Activated CD4-positive, CD25-positive, alpha-beta regulatory T cell treated with anti-CD3 and anti-CD28 coated beads, Interleukin-2, amount 50 U/mL, for 72 hours (primary cell): ENCODE data around the gene DOC2A.
"Not testable (repeated sequence)": the region's sequence is repeated elsewhere in the genome, so short reads cannot be mapped to it uniquely, and the experiment has no call there.

Source experiments
- DNase-seq: peaks from one replicate; pipeline ENCODE4 v3.0.0; 2021

Gene DOC2A

GRCh38 chr16:30026449-30026848, 15.6 kb upstream of the DOC2A start:
- no peak for DNase-seq

GRCh38 chr16:30025574-30025973, 14.7 kb upstream of the DOC2A start:
- no peak for DNase-seq

DNA sequence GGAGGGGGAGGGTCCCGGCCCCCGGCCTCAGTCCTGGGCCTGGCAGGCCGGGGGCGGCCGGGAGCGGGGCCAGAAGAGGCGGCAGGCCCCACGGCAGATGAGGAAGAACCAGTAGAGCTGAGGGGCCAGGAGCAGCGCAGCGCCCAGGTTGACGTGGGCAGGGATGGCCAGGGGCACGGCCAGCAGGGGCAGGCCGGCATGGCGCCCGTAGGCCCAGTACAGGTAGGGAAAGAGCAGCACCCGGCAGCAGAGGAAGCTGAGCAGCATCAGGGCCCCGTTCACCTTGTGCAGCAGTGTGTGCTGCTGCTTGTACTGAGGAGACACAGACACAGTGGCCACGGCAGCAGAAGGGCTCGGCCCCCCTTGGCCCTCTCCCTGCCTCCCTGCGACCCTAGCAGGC, 14.3 kb upstream of the DOC2A start:
- DNase-seq, result no peak

DNA sequence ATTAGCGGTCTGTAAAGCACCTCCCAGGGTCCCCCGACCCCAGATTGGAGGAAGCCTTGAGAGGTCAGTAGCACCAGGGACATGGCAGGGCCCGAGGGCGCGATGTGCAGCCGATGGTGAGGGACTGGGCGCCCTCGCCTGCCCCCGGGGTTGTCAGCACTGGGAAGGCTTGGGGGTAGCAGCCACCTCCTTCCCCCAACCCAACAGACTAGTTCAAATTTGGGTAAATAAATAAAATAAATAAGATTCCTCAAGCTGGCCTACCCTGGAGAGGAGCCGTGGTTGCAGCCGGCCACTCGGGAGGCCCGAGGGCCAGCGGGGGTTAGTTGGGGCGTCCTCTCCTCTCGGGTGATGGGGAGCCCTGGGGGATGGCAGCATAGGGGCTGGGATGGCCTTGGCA, 13.6 kb upstream of the DOC2A start:
- DNase-seq, result no peak

DNA sequence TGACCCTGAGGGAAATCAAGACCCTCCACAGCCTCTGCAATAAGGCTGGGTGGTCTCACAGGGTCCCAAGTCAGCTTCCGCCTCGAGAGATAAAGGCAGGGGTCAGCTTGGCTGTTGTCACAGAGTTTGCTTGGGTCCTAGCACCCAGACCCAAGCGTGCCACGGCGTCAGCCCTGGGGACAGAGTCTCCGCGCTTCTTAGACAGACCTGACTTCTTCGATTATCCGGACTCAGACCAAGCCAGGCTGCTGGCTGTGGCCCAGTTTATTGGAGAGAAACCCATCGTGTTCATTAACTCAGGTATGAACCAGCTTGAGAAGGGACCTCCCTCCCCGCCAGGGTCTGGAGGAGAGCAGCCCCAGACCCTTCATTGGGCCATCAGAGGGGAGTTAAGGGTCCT, 12.8 kb upstream of the DOC2A start:
- DNase-seq, result no peak

DNA sequence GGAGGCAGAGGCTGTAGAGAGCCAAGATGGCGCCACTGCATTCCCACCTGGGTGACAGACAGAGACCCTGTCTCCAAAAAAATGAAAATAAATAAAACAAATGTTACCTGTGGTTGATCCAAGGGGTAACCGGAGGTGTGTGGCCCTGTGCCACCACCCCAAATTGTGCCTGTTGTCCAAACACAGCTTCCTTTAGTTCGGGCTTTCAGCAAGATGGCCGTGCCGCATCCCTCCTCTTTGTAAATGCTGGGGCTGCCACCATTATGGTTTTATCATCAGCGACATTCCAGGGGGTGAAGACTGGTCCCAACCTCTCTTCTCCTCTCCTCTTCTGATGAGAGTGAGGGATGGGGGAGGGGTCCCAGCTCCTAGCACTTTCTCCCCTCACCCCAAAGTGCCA, 12.1 kb upstream of the DOC2A start, which contains the start of gene C16orf92:
TSS of gene C16orf92 (plus strand) at position 312 of the 400 bp plus-strand sequence. CDS start 143 bp downstream, outside the sequence.
- DNase-seq, result no peak

DNA sequence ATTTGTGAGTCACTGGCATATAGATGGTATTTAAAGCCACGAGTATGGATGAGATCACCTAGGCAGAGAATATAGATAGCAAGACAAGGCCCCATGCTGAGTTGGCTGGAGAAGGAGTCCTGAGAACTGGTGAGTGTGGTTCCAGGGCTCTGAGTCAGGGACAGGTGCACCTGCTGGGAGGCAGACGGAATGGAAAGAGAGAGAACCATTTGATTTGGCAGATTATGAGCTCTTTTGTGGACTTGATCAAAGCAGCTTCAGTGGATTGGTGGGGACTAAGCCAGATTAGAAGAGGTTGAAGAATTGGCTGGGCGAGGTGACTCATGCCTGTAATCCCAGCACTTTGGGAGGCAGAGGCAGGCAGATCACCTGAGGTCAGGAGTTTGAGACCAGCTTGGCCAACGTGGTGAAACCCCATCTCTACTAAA, 7.9 kb upstream of the DOC2A start:
- DNase-seq, result no peak

DNA sequence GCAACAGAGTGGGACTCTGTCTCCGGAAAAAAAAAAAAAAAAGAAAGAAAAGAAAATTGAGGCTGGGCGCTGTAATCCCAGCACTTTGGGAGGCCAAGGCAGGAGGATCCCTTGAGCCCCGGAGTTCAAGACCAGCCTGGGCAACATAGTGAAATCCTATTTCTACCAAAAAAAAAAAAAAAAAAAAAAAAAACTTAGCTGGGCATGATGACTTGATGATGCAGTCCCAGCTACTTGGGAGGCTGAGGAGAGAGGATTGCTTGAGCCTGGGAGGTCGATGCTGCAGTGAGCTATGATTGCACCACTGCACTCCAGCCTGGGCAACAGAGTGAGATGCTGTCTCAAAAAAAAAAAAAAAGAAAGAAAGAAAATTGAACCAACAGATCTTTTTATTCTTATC, 7.1 kb upstream of the DOC2A start:
- DNase-seq, result not testable (repeated sequence)

- DNase-seq, result no peak
These were observed 6.4 kb upstream of the DOC2A start for GRCh38 chr16:30017277-30017656.

DNA sequence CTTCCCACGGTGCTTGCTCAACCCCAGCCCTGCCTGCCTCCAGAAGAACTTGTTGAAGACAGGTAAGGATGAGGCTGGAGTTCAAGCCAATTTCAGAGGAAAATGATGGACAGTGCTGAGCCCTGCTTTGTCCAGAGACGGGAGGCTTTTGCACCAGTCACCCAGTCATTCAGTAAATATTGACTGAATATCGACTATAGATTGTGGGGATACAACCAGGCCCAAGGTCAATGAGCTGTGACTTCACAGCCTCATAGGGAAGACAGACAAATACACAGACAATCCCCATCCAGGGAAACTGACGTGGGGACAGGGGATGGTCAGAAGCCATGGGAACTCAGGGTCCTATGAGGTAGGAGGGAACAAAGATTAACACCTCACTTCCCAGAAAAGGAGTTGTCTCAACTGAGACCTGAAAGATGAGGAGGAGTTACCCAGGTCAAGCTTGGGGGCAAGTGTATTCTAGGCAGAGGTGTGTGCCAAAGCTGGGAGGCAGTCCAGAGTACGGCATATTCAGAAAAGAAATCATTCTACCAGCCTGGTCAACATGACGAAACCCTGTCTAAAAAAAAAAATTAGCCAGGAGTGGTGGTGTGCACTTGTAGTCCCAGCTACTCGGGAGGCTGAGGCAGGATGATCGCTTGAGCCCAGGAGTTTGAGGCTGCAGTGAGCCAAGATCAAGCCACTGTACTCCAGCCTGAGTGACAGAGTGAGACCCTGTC, 5.9 kb upstream of the DOC2A start:
- no peak for DNase-seq

DNA sequence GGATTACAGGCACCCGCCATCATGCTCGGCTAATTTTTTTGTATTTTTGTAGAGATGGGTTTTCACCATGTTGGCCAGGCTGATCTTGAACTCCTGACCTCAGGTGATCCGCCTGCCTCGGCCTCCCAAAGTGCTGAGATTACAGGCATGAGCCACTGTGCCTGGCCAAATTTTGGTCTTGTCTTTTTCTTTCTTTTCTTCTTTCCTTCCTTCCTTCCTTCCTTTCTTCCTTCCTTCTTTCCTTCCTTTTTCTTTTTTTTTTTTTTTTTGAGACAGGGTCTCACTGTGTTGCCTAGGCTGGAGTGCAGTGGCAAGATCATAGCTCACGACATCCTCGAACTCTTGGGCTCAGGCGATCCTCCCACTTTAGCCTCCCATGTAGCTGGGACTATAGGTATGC, 4.6 kb upstream of the DOC2A start:
- not testable (repeated sequence) for DNase-seq

DNA sequence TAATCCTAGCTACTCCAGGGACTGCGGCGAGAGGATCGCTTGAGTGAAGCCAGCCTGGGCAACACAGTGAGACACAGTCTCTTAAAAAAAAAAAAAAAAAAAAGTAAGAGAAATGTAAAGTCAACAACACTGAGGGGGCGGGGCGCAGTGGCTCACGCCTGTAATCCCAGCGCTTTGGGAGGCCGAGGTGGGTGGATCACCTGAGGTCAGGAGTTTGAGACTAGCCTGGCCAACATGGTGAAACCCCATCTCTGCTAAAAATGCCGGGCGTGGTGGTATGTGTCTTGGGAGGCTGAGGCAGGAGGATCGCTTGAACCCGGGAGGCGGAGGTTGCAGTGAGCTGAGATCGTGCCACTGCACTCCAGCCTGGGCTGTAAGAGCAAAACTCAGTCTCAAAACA, 1.8 kb upstream of the DOC2A start:
- not testable (repeated sequence) for DNase-seq

GRCh38 chr16:30011714-30012504, 1.1 kb upstream of the DOC2A start:
- DNase-seq, result no peak

- no peak for DNase-seq
These were observed 610 bp downstream of the DOC2A start for GRCh38 chr16:30009990-30010843.

DNA sequence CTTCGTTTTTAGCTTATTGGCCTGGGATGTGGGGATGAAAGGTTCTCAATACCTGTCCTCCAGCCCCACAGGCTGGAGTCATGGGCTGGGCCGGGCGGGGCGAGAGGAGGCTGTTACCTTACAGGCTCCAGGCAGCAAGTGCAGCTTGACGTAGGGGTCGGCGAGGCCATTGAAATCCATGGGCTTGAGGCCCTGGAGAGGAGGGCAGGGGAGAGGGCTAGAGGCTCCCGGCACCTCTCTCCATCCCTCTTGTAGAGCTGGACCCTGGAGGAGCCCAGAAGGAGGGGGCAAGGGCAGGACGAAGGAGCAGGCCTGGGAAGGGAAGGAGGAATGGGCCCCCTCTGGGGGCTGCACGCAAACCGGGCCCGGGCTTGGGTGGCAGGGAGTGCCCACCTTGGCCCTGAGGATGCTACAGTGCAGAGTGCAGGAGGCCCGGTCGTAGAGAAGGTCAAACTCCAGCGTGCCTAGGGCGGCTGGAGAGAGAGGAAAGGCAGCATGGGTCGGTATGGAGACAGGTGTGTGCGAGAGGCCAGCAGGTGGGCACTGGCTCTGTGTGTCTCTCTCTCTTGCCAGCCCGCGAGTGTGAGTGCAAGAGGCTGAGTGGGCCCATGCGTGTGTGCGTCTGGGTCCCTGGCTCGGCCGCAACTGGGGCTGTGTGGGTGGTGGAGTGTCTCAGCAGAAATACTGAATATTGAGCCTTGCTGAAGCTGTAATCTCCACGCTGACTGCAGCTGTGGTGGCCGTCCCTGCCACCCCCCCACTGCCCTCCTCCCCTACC, 1.6 kb downstream of the DOC2A start:
- no peak for DNase-seq

DNA sequence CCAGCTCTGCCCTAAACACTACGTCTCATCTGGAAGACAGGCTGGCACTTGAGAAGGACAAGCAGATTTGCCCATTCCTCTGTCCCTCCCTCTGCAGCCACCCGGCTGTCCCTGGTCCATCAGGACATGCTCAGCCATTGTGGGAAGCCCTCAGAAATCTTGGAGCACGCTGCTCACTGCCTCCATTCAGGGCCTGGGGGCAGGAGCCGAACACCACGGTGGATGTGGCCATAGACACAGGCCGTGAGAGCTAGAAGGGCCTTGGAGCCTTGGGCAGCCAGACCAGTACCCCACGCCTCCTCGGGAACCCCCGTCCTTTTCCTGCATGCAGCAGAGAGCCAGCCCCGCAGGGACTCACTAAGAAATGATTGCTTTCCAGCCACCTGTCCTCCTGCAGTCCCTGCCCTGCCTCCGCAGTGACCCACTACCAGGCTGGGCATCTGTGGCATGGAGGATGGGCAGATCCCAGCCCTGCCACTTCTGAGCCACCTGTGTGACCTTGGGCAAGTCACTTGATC, 3.4 kb downstream of the DOC2A start:
- DNase-seq, result no peak

DNA sequence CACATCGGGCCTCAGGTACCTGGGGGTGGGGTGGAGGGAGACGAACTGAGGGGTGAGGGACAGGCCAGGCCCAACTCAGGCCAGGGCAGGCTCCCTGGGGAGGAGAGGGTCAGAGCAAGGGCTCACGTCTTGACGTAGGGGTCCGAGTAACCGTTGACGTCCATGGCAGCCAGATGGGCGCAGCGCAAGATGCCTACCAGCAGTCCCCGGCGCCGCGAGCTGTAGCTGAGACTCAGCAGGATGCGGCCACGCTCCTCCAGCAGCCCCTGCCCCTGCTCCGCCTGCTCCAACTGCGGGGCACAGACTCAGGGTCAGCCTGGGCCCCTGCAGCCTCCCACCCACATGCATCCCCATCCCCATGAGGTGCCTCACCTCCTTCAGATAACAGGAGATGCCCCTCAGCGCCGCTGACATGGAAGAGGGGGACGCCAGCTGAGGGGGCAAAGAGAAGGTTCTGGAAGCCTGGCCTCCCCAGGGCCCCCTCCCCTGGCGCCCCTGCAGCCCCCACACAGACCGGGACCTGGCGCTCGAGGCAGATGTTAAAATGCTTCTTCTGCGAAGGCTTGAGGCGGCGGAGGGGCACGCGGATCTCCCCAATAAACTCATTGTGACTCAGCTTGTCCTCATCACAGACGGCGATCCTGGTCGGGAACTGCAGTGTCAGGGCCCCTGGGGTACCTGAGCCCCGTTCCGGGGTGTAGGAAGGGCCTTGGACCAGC, 4.0 kb downstream of the DOC2A start:
- DNase-seq, result no peak

- DNase-seq, result no peak
These were observed 4.7 kb downstream of the DOC2A start for GRCh38 chr16:30006095-30006473.

GRCh38 chr16:30005341-30006094, 5.3 kb downstream of the DOC2A start:
- no peak for DNase-seq

DNA sequence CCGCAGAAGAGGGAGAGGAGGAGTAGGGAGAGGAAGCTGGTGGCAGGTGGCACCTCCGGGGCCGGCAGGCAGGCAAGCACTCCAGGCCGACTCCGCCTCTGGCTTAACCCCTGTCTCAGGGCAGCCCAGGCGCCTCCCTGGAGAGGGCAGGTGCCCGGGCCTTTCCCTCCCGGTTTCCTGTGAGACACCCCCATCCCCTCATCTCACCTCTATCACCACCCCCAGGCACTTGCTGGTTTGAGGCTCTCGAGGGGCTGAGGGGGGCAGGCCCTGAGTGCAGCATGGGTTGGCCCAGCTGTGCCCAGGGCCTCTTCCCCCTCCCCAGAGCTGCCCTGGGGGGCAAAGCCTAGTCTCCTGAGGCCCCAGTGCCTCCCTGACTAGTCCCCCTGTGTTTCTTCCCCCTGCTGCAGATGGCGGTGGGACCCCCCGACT, 6.0 kb downstream of the DOC2A start:
- no peak for DNase-seq

DNA sequence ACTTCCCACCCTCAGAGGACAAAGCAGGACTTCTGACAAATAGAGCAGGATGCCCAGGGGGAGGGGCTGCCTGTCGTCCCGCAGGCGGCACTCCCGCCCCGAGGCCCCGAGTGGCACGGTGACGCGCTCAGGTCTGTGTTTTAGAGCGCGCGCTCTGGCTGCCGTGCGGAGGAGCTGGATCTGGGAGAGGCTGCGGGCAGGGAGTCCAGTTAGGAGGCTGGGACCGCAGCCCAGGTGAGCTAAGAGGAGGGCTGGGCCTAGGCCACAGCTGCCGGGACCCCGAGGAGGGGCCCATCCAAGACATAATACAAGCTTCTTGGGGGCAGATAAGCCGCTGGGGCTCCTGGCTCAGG, 6.4 kb downstream of the DOC2A start:
- DNase-seq, result no peak
